Breast epithelium (tissue), 4 donors: ENCODE data around the gene PLAC1. TPM values are rescaled to one million over a fixed set of nuclear protein-coding genes. Genes with fewer than 3 reads are reported as not detected.

Source experiments
- DNase-seq, 2 donors: peaks; one replicate each; pipeline ENCODE4 v3.0.0-alpha.2; 2019; ENCODE audit warnings: low spot score in 2 of 2
- H3K27ac ChIP-seq, 2 donors: fragments of 200-600 bp; sonication (generic) in 1 of 2; one replicate each; pipeline ENCODE4 v1.5.1; 2016 to 2019; ENCODE audit warnings: mild to moderate bottlenecking in 1 of 2
- H3K27me3 ChIP-seq, 2 donors: fragments of 200-600 bp; sonication (generic) in 1 of 2; one replicate each; pipeline versions ENCODE4 v1.5.1 to v1.6.0; 2017 to 2019; ENCODE audit warnings: control low read depth in 1 of 2, mild to moderate bottlenecking in 1 of 2
- H3K36me3 ChIP-seq: fragments of 200-600 bp; one replicate; pipeline ENCODE4 v1.5.1; 2019
- H3K4me1 ChIP-seq, 2 donors: fragments of 200-600 bp; sonication (generic); one replicate each; pipeline ENCODE4 v1.5.1; 2016 to 2019; ENCODE audit warnings: control low read depth in 1 of 2
- H3K4me3 ChIP-seq, 3 donors: fragments of 200-600 bp; sonication (generic); 1 replicate in 2 of 3; 2 replicates in 1 of 3; pipeline ENCODE4 v1.5.1; 2016 to 2019; ENCODE audit warnings: mild to moderate bottlenecking in 3 of 3, moderate library complexity in 2 of 3
- H3K9me3 ChIP-seq, 2 donors: fragments of 200-600 bp; sonication (generic) in 1 of 2; one replicate each; pipeline ENCODE4 v1.5.1; 2016 to 2019; ENCODE audit warnings: control low read depth in 1 of 2
- POLR2A ChIP-seq: fragments of 450-650 bp; IDR thresholded peaks from one replicate; pipeline ENCODE4 v1.6.1; 2016; ENCODE audit warnings: antibody characterized with exemption, mild to moderate bottlenecking, moderate library complexity
- POLR2AphosphoS5 ChIP-seq, 3 donors: sonication (generic); formaldehyde crosslinking; IDR thresholded peaks; one replicate each; pipeline ENCODE4 v1.6.1; 2017; ENCODE audit warnings: antibody characterized with exemption in 3 of 3
- intact Hi-C: fragments of 100-400 bp; cut with DNase I; formaldehyde crosslinking; loops from one replicate; pipeline ENCODE4 v1.15.1; 2023; ENCODE audit warnings: low total_unique reads
- total RNA-seq, 3 donors: library from RNA; depleted of rRNA; stranded (reverse); fragments of >200 nt; gene quantifications; one replicate each; pipeline ENCODE4 v1.1.0, GENCODE V29; 2016
- TF ChIP-seq, protein P1 (sequence below), 3 donors: fragments of 450-650 bp; IDR thresholded peaks; one replicate each; pipeline ENCODE4 v1.5.1; 2016 to 2017; ENCODE audit warnings: antibody characterized with exemption in 3 of 3, mild to moderate bottlenecking in 3 of 3, moderate library complexity in 3 of 3

The PLAC1 gene
- total RNA-seq, 3 donors from 2014 or later = not detected

DNA sequence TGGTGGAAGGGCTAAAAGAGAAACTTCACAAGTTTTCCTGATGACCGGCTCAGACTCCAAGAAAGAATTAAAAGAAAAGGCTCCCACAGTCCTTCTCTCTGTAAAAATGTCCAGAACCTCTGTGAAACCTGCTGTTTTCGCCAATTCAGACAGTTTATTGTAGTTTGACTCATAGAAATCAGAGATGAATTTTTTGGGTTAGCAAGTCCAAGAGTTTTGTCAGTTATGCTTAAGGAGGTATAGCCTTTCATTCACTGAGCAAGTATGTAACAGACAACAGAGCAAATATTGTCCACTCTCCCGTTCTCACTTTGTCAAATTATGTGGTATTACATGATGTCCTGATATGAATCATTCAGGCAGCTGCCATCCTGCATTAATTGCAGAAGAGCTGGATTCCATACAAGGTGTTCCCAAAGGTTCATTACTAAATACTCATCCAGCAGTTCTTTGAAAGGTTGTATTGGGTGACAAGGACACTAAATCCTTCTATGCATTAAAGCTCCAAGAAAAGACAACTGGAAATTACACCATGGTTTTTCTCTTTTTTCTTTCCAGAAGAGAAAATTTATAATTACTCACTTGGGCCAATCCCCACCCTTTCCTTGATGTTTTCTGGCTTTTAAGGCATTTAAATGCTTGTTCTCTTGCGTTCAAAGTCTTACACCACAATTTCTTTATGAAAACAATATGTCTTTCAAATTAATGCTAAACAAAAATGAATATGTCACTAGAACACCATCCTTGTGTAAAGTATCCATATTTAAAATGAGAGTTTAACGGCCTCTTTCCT lies 30.0 kb upstream of the PLAC1 start:
- DNase-seq = no peak
- no peaks in the 10 kb centered on the region for H3K4me1 ChIP-seq
- no peak for TF ChIP-seq POLR2A
- TF ChIP-seq, protein P1, sequence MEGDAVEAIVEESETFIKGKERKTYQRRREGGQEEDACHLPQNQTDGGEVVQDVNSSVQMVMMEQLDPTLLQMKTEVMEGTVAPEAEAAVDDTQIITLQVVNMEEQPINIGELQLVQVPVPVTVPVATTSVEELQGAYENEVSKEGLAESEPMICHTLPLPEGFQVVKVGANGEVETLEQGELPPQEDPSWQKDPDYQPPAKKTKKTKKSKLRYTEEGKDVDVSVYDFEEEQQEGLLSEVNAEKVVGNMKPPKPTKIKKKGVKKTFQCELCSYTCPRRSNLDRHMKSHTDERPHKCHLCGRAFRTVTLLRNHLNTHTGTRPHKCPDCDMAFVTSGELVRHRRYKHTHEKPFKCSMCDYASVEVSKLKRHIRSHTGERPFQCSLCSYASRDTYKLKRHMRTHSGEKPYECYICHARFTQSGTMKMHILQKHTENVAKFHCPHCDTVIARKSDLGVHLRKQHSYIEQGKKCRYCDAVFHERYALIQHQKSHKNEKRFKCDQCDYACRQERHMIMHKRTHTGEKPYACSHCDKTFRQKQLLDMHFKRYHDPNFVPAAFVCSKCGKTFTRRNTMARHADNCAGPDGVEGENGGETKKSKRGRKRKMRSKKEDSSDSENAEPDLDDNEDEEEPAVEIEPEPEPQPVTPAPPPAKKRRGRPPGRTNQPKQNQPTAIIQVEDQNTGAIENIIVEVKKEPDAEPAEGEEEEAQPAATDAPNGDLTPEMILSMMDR (IDR thresholded peaks at IDR 0.05) = no peak
- TF ChIP-seq POLR2AphosphoS5 (IDR thresholded peaks at IDR 0.05) = no peak
- H3K4me3 ChIP-seq = no peak overlapping the region
- intact Hi-C loops = no loop called here
- H3K36me3 ChIP-seq = no peaks in the 10 kb centered on the region
- H3K9me3 ChIP-seq = no peaks in the 10 kb centered on the region
- no peak overlapping the region for H3K27ac ChIP-seq
- peaks cover 0 to 43% of the 10 kb centered on the region in 2 donors for H3K27me3 ChIP-seq

DNA sequence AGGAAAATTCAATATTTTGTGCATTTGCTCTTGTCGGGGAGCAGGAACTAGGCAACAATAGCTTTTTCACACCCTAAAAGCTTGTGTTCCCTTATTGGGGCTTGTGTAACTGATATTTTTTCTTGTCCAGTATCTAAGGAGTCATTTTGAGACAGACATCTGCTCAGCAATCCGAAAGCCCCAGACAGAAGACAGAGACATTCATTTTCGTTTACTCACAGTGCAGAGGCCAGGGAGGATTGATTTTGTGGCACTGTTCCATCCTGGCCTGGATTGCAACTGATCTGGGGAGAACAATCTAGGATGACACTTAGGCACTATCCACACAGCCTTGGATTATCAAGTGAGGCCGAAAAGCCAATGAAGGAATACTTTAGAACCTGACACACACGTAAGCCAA lies 27.4 kb upstream of the PLAC1 start:
- H3K36me3 ChIP-seq = no peaks in the 10 kb centered on the region
- intact Hi-C loops = no loop called here

DNA sequence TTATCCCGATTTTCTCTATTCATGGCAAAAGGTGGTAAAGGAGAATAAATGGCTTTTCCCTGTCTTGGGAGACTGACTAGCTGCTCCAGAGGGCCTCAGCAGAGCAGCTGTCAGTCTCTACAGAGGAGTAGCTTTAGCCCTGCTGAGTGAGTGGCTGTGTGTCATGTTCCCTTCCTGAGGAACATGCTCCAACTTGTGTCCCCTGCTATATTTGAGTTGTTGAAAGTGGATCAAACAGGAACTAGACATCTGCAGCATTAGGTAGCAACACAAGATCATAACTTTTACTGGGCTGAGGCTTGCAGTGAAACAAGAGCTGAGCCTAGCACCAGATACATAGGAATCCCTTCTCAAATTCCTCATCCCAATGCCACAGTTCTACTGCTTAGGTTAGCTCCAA lies 26.7 kb upstream of the PLAC1 start:
- H3K4me1 ChIP-seq = no peaks in the 10 kb centered on the region
- intact Hi-C loops = no loop called here
- H3K27ac ChIP-seq = no peak overlapping the region
- peaks cover 0 to 37% of the 10 kb centered on the region in 2 donors for H3K27me3 ChIP-seq
- H3K36me3 ChIP-seq = no peaks in the 10 kb centered on the region
- DNase-seq = no peak
- no peak for TF ChIP-seq POLR2A
- TF ChIP-seq, protein P1 (IDR thresholded peaks at IDR 0.05) = no peak
- no peak for TF ChIP-seq POLR2AphosphoS5 (IDR thresholded peaks at IDR 0.05)
- no peaks in the 10 kb centered on the region for H3K9me3 ChIP-seq
- no peak overlapping the region for H3K4me3 ChIP-seq

More for the DNA sequence above, 27.4 kb upstream of the PLAC1 start:
- Histone ChIP-seq H3K27me3 (peaks cover 0 to 38% of the 10 kb centered on the region in 2 donors), H3K27ac (no peak overlapping the region), H3K4me1 (no peaks in the 10 kb centered on the region), H3K9me3 (no peaks in the 10 kb centered on the region), H3K4me3 (no peak overlapping the region)
- DNase-seq = no peak
- TF ChIP-seq POLR2A = no peak
- no peak for TF ChIP-seq POLR2AphosphoS5 (IDR thresholded peaks at IDR 0.05)
- TF ChIP-seq, protein P1 (IDR thresholded peaks at IDR 0.05) = no peak

DNA sequence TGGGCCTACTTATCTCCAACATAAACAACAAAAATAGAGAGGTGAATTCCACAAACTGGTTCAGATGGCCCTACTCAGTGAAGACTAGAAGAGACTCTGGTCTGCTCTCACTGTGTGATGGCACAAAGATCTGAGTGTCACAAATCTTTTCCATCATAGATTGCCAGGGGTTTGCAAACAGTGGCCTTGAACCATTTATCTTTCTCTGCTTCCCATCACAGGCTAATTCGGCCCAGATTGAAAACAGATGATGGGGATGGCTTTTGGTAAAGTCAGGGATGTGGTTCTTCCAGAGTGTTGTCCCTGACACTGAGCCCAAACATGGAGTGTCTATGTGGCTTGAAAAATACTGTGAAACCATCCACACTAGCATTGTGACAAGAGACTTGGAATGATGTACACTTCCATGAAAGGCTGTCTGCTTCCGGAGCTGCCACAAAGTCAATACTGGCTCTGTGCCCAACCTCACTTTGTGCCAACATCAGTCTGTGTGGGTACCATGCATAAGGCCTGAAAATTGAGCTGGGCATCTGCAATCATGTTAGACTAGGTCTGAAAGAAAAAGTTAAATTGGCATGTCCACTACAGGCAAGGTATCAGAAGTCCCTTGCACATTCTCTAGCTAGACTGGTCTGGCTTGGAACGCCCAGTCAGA lies 25.2 kb upstream of the PLAC1 start:
- Histone ChIP-seq H3K9me3 (no peaks in the 10 kb centered on the region), H3K27ac (no peak overlapping the region), H3K4me1 (no peaks in the 10 kb centered on the region), H3K36me3 (no peaks in the 10 kb centered on the region), H3K4me3 (no peak overlapping the region), H3K27me3 (peaks cover 0 to 23% of the 10 kb centered on the region in 2 donors)
- TF ChIP-seq POLR2A (no peak), POLR2AphosphoS5 (IDR thresholded peaks at IDR 0.05) (no peak)
- TF ChIP-seq, protein P1 (IDR thresholded peaks at IDR 0.05) = no peak
- no peak for DNase-seq
- intact Hi-C loops = no loop called here

DNA sequence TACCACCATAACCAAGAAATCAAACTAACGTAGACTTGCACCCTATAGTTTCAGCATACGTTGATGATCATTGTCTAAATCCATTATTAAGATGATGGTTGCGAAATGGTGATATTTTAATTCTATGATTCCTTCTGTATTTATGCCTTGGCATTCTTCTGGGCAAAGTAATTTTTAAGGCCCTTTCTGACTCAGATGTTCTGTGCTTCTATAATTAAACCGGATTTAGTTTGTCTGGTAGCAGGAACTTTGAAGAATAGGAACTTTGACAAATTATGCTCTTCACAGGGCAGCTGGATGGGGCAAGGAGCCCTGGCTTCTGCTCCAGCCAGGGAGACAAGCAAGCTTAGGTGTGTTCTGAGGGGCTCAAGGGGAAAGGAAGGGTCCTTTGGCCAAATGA lies 23.8 kb upstream of the PLAC1 start:
- Histone ChIP-seq H3K27me3 (peaks cover 0 to 28% of the 10 kb centered on the region in 2 donors), H3K4me1 (no peaks in the 10 kb centered on the region), H3K9me3 (no peaks in the 10 kb centered on the region), H3K27ac (no peak overlapping the region), H3K4me3 (no peak overlapping the region), H3K36me3 (no peaks in the 10 kb centered on the region)
- intact Hi-C loops = no loop called here
- no peak for DNase-seq
- TF ChIP-seq POLR2A (no peak), POLR2AphosphoS5 (IDR thresholded peaks at IDR 0.05) (no peak)
- TF ChIP-seq, protein P1 (IDR thresholded peaks at IDR 0.05) = no peak
